Measurements from ENCODE around the gene HDGFL1.

The HDGFL1 gene

DNA sequence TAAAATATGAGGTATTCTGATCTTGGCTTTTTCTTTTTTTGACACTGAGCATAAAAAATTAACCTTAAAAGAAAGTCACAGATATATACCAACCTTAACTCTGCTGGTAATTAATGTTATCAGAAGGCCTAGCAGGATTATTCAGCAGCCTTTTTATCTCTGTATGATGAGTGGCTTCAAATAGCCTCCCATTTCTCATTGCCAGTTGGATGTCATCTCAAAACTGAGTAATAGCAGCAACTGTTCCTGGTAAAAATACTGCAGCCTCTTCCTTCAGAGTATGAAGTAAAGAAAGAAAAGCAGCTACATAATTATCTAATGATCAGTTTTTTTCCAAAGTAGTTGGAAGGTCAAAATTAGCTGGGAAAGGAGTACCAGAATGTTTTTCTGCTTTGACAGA lies 24.9 kb upstream of the HDGFL1 start:
- no peaks in the 10 kb centered on the region for H3K4me1 ChIP-seq (ENCODE audit: low read length)
- H3K9ac ChIP-seq (ENCODE audit: low read length), result no peak overlapping the region
- no peaks in the 10 kb centered on the region for H3K9me3 ChIP-seq (replicated peaks; ENCODE audit: insufficient read depth, low read length)
- no peak for DNase-seq
- no peaks in the 10 kb centered on the region for H3K36me3 ChIP-seq (replicated peaks; ENCODE audit: insufficient read depth, low read length)
- H4K20me1 ChIP-seq (ENCODE audit: insufficient read depth, low read length), result no peaks in the 10 kb centered on the region
- TF ChIP-seq EZH2phosphoT487 (IDR thresholded peaks at IDR 0.05; ENCODE audit: low read length) (no peak), EZH2 (optimal IDR thresholded peaks at IDR 0.05; ENCODE audit: low read depth, low read length) (no peak), CTCF (IDR thresholded peaks at IDR 0.05; ENCODE audit: low read length) (no peak)
- no peak overlapping the region for H2AFZ ChIP-seq (ENCODE audit: low read length)
- H3K4me3 ChIP-seq (ENCODE audit: low read length), result no peak overlapping the region
- H3K79me2 ChIP-seq (ENCODE audit: low read length), result no peaks in the 10 kb centered on the region
- no peaks in the 10 kb centered on the region for H3K27me3 ChIP-seq (replicated peaks; ENCODE audit: insufficient read depth, low read length)
- H3K4me2 ChIP-seq (ENCODE audit: low read depth, low read length), result no peak overlapping the region
- H3K9me2 ChIP-seq (replicated peaks; ENCODE audit: insufficient read depth, low read length), result no peaks in the 10 kb centered on the region
- no peaks in the 10 kb centered on the region for H3F3A ChIP-seq (ENCODE audit: insufficient read depth, low read length)
- H3K27ac ChIP-seq (ENCODE audit: low read length), result no peak overlapping the region

- TF ChIP-seq CTCF (IDR thresholded peaks at IDR 0.05; ENCODE audit: low read length), result no peak
- no peak for TF ChIP-seq EZH2 (optimal IDR thresholded peaks at IDR 0.05; ENCODE audit: low read depth, low read length)
- TF ChIP-seq EZH2phosphoT487 (IDR thresholded peaks at IDR 0.05; ENCODE audit: low read length), result no peak
These were observed 24.3 kb upstream of the HDGFL1 start for GRCh38 chr6:22545051-22545450.

DNA sequence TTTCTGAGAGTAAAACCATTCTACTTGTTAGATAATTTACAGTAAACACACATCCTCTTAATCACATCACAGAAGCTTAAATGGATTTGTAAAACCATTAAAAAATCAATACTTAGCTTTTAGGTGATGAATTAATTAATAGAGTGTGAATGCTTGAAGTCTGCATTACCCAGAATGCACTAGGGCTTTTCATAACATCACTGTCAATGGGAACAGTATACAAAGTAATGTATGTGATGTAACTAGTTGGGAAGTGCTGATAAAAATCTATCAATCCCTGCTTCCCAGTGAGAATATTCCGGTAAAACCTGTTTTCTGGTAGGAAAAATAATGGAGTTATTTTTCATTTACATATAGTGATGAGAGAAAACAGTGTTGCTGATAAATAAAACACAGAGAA lies 23.1 kb upstream of the HDGFL1 start:
- Histone ChIP-seq H3K4me1 (ENCODE audit: low read length) (no peaks in the 10 kb centered on the region), H3K36me3 (replicated peaks; ENCODE audit: insufficient read depth, low read length) (no peaks in the 10 kb centered on the region), H3K4me3 (ENCODE audit: low read length) (no peak overlapping the region), H3K4me2 (ENCODE audit: low read depth, low read length) (no peak overlapping the region), H3K27me3 (replicated peaks; ENCODE audit: insufficient read depth, low read length) (no peaks in the 10 kb centered on the region), H3K79me2 (ENCODE audit: low read length) (no peaks in the 10 kb centered on the region), H3K9ac (ENCODE audit: low read length) (no peak overlapping the region), H3K9me2 (replicated peaks; ENCODE audit: insufficient read depth, low read length) (no peaks in the 10 kb centered on the region), H3K9me3 (replicated peaks; ENCODE audit: insufficient read depth, low read length) (no peaks in the 10 kb centered on the region), H3F3A (ENCODE audit: insufficient read depth, low read length) (no peaks in the 10 kb centered on the region), H3K27ac (ENCODE audit: low read length) (no peak overlapping the region), H2AFZ (ENCODE audit: low read length) (no peak overlapping the region), H4K20me1 (ENCODE audit: insufficient read depth, low read length) (no peaks in the 10 kb centered on the region)
- no peak for TF ChIP-seq EZH2phosphoT487 (IDR thresholded peaks at IDR 0.05; ENCODE audit: low read length)
- no peak for TF ChIP-seq CTCF (IDR thresholded peaks at IDR 0.05; ENCODE audit: low read length)
- TF ChIP-seq EZH2 (optimal IDR thresholded peaks at IDR 0.05; ENCODE audit: low read depth, low read length), result no peak
- no peak for DNase-seq

More at GRCh38 chr6:22545051-22545450, 24.3 kb upstream of the HDGFL1 start:
- H2AFZ ChIP-seq (ENCODE audit: low read length), result no peak overlapping the region
- no peaks in the 10 kb centered on the region for H3K4me1 ChIP-seq (ENCODE audit: low read length)
- no peak for DNase-seq
- no peak overlapping the region for H3K4me2 ChIP-seq (ENCODE audit: low read depth, low read length)
- H3K9me2 ChIP-seq (replicated peaks; ENCODE audit: insufficient read depth, low read length), result no peaks in the 10 kb centered on the region
- no peaks in the 10 kb centered on the region for H3K36me3 ChIP-seq (replicated peaks; ENCODE audit: insufficient read depth, low read length)
- no peak overlapping the region for H3K9ac ChIP-seq (ENCODE audit: low read length)
- H3K9me3 ChIP-seq (replicated peaks; ENCODE audit: insufficient read depth, low read length), result no peaks in the 10 kb centered on the region
- no peaks in the 10 kb centered on the region for H4K20me1 ChIP-seq (ENCODE audit: insufficient read depth, low read length)
- no peak overlapping the region for H3K4me3 ChIP-seq (ENCODE audit: low read length)
- no peak overlapping the region for H3K27ac ChIP-seq (ENCODE audit: low read length)
- H3F3A ChIP-seq (ENCODE audit: insufficient read depth, low read length), result no peaks in the 10 kb centered on the region
- no peaks in the 10 kb centered on the region for H3K79me2 ChIP-seq (ENCODE audit: low read length)
- no peaks in the 10 kb centered on the region for H3K27me3 ChIP-seq (replicated peaks; ENCODE audit: insufficient read depth, low read length)

All from MM.1S (cell line).